Measurements from ENCODE around the gene CFAP46.
"Not testable (repeated sequence)": the region's sequence is repeated elsewhere in the genome, so short reads cannot be mapped to it uniquely, and the experiment has no call there.

The CFAP46 gene

DNA sequence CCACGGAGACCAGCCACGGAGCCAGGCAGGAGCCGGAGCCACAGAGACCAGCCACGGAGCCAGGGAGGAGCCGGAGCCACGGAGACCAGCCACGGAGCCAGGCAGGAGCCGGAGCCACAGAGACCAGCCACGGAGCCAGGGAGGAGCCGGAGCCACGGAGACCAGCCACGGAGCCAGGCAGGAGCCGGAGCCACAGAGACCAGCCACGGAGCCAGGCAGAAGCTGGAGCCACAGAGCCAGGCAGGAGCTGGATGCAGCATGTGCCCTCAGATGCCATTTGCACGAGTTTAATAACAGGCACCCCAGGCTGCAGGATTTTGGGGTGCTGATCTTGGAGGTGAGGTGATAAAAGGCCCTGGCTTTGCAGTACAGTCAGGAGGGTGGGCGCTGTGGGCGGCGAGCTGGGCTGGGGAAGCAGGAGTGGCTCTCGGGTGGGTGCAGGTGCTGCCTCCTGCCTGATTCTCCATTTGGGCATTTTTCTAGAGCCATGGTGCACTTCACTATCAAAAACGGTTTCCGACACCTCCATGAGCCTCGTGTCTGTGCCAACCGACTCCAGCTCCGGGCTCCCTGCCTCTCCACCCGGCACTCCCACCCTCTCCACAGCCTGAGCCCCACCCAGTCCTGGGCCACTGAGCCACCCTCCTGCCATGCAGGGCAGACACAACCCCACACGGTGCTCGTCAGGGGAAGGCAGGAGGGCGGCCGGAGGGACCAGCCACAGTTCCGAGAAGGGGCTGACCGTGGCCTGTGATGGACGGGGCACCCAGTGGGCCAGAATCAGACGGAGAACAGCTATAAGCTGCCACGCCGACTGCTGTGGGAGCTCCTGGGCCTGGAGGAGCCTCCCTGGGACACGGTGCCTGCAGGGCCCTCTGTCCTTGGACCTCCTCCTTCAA is 115.6 kb downstream of the CFAP46 start:
- DNase-seq = peak in 2 of 10 donors; percentile 67 to 71
- intact Hi-C loops (cut with DNase I) = no loop called here

DNA sequence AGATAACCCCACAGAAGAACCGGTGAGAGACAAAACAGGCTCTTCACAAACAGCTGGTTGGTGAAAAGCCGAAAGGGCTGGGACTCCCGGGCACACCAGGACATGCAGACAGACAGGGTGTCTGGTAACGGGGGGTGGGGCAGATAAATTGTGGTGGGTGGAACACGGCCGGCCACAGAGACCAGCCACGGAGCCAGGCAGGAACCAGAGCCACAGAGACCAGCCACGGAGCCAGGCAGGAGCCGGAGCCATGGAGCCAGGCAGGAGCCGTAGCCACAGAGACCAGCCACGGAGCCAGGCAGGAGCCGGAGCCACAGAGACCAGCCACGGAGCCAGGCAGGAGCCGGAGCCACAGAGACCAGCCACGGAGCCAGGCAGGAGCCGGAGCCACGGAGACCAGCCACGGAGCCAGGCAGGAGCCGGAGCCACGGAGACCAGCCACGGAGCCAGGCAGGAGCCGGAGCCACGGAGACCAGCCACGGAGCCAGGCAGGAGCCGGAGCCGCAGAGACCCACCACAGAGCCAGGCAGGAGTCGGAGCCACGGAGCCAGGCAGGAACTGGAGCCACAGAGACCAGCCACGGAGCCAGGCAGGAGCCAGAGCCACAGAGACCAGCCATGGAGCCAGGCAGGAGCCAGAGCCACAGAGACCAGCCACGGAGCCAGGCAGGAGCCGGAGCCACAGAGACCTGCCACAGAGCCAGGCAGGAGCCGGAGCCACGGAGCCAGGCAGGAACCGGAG is 116.4 kb downstream of the CFAP46 start:
- intact Hi-C loops (cut with DNase I) = not testable (repeated sequence)
- DNase-seq = peak in 2 of 10 donors; percentile 72 to 75

DNA sequence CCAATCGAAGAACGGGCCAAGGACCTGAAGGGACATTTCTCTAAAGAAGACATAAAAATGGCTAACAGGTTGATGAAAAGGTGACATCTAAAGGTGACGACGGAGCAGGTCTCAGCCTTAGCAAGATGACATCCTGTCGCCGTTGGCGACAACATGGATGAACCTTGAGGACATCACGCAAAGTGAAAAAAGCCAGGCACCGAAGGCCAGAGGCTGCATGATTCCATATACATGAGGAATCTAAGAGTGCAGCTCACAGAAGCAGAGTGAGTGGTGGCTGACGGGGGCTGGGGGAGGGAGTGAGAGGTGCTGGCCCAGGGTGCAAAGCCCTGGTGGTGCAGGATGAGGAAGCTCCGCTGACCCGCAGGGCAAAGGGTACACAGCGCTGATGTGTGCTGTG is 122.3 kb downstream of the CFAP46 start:
- intact Hi-C loops (cut with DNase I) = no loop called here
- peak in 2 of 10 donors; percentile 30 to 39 for DNase-seq

DNA sequence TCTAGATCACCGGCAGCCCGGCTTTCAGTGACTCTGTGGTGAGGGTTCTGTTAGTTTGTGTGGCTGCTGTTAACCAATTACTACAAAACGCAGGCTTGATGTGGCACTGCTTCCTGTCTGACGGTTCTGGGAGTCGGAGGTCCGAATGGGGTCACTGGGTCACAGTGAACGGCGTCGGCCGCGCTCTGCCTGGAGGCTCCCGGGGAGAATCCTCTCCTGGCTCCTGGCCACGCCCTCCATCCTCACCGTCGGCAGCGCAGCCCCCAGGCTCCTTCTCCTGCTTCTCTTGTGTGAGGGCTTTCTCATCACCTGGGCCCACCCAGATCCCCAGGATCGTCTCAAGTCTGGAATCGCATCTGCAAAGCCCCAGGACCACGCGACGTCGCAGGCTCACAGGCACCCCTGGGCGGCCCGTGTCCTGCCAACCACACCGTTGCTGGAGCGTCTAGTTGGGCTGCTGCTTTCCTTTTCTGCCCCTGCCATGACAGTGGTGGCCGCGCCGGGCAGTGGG is 124.6 kb downstream of the CFAP46 start:
- DNase-seq = peak in 2 of 10 donors; percentile 65 to 77
- intact Hi-C loops (cut with DNase I) = no loop called here

DNA sequence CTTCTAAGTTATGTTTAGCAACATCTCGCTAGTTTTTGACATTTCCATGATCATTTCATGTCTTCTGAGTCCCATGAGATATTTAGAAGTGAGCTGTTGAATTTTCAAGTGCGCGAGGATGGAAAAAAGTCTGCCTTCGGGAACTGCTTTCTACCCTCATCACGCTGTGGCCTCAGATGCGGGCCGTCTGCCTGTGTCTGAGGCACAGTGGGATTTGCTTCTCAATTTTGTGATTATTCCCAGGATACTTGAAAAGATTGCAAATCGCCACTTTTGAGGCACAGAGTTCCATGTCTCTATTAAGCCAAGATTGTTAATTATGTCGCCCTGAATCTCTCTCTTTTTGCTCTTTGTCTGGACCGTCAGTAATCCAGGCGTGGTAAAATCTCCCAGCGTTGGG is 125.7 kb downstream of the CFAP46 start:
- peak in 2 of 10 donors; percentile 34 to 52 for DNase-seq
- intact Hi-C loops (cut with DNase I) = no loop called here

DNA sequence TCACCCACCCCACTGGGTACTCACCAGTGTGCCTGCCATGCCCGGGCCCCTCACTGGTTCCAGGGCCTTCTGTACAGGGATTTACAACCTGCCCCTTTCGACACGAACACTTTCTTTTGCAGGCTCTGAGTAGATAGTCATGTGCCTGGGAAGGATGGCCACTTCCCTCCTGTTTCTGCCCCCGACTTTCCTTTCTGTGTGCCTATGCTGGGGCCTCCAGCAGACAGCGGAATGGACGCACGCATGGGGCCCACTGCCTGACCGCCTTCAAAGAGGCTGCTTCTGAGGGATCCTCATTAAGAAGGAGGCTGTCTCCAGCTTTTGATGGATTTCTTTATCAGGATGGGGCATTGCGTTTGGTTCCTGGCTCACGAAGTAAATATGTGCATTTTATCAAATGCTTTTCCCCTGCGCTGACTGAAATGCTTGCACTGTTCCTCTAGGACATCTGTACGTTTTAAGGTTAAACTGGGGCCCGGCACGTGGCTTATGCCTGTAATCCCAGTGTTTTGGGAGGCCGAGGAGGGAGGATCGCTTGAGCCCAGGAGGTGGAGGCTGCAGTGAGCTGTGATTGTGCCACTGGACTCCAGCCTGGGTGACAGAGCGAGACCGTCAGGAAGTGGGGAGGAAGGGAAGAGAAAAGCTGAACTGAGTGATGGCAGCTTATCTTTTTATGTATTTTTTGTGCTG is 127.1 kb downstream of the CFAP46 start:
- intact Hi-C loops (cut with DNase I) = no loop called here
- peak in 2 of 10 donors; percentile 20 to 61 for DNase-seq

DNA sequence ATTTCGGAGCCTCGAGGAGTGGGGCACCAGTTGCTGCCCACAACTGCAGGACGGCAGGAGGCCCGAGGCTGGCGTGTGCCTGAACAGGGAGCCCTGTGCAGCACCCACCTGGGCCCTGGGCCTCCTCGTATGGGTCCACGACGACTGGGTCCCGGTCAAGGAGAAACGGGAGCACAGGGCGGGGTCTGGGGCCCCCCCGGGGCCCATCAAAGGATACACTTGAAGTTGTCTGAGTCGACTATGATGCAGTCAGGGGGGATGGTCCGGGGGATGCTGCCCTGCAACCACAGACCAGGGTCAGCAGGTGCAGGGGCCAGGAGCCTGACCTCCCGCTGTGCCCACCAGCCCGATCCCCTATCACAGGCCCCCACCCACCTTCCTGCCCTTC is 127.9 kb downstream of the CFAP46 start:
- intact Hi-C loops (cut with DNase I) = no loop called here
- peak in 2 of 10 donors; percentile 68 for DNase-seq

DNA sequence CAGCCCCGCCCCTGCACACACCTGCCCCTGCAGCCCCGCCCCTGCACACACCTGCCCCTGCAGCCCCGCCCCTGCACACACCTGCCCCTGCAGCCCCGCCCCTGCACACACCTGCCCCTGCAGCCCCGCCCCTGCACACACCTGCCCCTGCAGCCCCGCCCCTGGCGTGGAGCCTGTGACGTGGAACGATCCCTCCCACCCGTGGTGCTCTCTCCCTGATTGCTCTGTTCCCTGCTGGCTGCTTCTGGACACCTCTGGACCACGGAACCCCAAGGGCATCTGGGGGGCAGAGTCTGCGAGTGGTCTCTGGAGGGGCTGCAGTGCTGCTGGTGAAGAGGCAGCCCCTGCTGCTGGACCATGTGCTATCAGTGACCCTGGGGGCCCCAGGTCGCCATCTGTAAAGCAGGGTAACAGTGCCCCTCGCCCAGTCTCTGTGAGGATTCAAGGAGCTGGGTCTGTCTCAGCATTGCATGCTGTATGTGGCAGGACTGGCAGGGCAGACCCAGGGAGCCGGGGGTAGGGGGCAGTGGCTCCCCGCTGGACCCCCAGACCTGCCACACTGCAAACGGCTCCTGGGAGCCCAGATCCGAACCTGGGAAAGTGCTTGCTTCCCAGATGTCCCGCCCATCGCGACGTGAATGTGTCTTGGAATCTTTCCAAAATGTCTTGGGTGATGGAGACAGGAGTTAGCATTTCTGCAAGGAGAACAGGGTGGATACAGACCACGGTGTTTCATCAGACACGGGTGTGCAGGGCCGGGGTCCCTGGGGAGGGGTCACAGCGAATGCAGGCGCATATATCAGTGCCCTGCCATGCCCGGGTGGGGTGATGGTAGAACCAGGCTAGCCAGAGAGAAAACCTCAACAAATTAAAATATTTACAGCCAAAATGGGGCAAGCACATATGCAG is 128.6 kb downstream of the CFAP46 start:
- peak in 3 of 10 donors; percentile 2 to 66 (median 64) for DNase-seq
- intact Hi-C loops (cut with DNase I) = no loop called here

DNA sequence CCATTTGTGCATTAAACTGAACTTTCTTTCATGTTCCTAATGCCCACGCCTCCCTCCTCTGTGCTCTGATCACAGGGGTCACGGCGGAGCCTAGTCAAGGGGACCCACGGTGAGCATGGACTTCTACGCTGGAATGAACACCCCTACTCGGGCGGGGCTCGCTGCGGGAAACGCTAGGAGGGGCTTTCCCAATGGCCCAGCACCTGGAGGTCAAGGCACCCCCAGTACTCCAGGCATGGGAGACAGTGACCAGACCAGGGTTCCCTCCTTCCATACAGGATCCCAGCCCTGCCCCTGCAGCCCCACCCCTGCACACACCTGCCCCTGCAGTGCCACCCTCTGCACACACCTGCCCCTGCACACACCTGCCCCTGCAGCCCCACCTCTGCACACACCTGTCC is 129.4 kb downstream of the CFAP46 start:
- DNase-seq = peak in 2 of 10 donors; percentile 74 to 75
- intact Hi-C loops (cut with DNase I) = no loop called here

DNA sequence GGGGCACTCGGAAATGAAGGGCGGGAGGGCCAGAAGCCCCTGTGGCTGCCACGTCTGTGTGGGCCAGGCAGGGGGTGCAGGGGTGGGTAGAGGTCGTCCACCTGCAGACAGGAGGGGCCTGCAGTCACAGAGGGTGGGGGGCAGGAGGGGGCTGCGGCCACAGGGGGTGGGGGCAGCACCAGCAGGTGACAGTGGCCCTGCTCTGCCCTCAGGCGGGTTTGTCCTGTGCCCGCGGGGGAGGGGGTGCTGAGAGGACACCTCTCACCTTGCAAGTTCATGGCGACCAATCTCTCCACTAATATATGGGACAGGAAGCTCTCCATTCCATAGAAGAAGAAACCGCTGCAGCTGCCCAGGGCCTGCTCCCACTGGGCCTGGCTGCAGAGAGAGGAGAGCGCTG is 129.8 kb downstream of the CFAP46 start:
- intact Hi-C loops (cut with DNase I) = no loop called here
- DNase-seq = peak in 2 of 10 donors; percentile 59 to 61

DNA sequence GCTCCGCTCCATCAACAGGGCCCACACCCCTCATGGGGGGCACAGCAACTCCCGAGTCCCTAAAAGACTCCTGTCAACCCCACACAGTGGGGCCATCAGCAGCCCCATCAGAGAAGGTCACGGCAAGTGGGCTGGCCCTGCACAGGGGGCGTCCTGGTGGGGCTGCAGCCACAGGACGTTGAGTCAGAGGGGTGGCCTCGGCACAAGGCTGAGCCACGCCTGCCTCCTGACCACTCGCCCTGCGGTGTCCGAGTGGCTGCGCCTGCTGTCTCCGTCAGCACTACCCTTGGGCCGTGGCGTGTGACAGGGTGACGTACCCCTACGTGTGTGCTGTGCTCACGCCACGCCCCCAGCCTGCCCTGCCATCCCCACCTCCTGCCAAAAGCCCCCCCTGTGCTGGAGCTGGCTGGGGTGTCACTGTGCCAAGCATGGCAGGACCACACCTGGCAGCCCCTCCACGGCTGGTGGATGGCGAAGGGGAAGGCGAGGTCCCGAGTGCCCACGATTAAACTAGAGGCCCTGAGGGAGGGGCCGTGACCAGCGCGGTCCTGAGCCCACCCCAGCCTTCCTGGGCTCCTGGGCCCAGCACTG is 130.4 kb downstream of the CFAP46 start:
- intact Hi-C loops (cut with DNase I) = no loop called here
- DNase-seq = peak in 4 of 10 donors; percentile 8 to 73 (median 64)

DNA sequence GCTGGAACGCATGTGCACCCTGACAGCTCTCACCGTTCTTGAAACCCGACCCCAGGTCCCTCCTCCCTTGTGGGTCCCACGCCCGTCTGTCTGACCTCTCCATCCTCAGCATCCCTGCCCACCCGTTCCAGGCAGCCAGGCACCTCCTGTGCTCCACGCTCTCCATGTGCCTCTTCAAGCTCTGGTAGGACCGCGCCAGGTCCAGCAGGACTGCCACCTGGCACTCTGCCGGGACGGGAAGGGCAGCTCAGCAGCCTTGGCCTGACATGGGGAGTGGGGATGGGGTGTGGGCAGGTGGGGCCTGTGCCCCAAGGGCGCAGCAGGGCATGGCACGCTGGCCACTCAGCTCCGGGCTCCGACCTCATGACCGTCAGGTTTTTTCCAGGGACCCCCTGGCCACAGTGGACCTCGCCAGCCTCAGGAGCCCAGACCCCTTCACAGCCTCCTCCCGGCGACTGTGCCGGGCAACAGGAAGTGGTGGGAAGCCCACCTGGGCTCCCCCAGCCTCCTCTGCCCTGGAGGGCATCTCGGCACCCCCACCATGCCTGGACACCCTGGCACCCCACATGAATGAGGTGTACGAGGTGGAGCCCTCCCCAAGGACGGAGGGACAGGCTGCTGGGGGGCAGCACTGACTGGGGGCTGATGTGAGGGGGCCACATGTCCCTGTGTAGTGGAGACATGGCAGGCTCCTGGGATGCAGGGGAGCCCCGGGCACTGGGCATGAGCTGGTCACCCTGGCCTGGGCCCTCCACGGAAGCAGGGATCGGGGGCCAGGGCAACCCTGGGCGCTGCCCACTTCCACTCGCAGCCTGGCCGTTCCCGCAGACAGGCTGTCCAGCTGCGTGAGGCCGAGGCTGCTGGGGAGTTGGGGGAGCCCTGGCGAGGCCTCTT is 131.3 kb downstream of the CFAP46 start:
- DNase-seq = peak in 3 of 10 donors; percentile 60 to 76 (median 75)

DNA sequence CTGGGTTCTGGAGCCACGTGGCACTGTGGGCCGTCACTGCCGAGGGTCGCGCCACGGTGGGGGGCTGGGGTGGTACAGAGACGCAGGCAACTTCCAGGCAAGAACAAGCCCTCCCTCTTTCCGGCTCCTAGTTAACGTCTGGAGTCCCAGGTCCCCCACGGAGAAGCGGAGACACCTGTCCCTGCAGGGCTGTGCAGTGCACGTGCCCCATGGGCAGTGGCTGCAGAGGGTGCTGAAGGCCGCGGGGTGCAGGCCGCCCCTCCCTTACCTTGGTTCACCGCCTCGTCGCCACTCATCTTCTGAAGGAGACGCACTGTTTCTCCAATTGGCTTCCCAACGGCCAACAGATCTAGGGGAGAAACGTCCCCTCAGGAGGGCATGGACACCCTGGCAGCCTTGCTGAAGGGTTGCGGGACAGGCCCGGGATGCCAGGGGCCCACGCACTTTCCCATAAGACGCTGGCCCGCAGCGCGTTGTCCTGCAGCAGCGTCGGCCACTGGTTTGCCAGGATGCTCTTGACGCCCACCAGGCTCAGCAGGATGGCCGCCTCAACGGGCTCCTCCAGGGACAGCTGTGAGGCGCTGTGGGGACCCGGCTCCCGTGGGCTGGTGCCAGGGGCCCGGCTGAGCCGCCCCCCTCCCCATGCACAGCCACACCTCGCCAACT is 132.1 kb downstream of the CFAP46 start:
- intact Hi-C loops (cut with DNase I) = no loop called here
- DNase-seq = peak in 2 of 10 donors; percentile 70 to 75

More for the DNA sequence above, 131.3 kb downstream of the CFAP46 start:
- intact Hi-C loops (cut with DNase I) = no loop called here

DNA sequence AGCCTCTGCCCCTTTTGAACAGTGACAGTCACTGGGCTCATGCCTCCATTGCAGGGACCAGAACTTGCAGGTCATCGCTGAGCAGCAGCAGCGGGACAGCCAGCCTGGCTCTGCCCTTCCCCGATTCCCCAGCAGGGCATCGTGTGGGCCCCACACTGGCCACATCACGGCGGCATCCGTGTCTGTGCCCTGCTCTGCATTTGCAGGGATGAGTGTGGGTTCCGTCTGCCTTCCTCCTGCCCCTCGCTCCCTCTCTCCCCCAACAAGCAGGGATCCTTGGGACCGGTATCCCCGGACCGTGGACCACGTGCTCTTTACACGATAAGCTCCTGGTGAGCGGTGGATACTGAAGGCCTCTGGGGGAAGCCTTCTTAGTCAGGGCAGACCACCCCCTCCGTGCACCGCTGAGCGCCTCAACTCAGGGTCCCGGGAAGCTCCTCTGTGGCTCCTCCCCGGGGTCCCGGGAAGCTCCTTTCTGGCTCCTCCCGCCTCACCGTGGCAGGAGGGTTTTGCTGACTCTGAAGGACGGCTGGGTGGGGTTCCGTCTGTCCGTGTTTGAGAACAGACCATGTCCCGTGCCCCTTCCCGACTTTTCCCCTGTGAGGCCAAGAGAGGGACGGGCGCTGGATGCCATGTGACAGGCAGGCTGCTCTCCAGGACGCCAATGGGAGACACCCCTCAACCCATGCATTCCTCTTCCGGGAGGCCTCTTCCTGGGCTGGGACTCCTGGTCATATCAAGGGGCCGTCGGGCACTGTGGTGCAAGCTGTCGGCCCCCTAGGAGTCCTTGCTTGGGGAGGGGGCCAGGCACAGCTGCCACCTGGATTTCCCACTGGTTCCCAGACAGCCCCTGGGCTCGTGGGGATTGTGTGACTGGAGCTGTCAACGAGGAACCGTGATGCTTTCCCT is 132.9 kb downstream of the CFAP46 start:
- peak in 3 of 10 donors; percentile 57 to 77 (median 61) for DNase-seq
- intact Hi-C loops (cut with DNase I) = no loop called here

DNA sequence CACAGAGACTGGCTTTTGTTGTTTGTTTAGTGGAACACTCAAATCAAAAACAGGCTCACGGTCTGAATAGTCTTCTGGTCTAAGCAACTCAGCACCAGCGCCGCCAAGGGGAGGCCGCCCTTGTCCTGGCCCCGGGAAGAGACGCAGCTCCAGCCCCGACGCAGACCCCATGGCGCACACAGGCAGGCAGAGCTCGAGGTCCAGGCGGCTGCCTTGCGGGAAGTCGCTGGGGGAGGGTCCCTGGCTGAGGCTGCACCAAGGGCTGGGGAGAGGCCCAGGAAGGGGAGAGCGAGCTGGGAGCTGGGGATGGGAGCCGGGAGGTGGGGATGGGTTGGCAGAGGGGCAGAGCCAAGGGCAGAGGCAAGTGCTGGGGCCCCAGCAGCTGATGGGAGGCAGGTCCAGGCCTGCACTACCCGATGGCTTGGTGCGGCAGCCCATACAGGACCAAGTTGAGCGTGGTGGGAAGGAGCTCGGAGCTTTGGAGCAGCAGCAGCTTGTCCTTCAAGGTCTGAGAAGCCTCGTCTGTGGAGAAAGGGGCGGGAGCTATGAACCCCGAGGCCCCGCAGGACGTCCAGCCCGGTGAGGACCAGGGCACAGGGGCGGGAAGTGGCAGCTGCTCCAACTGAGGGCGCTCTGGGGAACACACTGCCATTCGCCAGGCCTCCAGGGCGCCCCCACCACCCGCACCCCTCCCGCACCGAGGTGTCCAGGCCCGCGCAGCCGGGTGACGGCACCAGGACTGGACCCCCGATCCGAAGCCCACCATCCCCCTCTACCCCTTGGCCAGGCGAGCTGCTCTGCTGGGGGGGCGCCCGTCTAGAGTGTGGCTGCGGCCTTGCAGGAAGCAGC is 133.8 kb downstream of the CFAP46 start:
- peak in 4 of 10 donors; percentile 9 to 75 (median 63) for DNase-seq
- intact Hi-C loops (cut with DNase I) = no loop called here
